ENCODE measurements around the gene PCDH9.

DNA sequence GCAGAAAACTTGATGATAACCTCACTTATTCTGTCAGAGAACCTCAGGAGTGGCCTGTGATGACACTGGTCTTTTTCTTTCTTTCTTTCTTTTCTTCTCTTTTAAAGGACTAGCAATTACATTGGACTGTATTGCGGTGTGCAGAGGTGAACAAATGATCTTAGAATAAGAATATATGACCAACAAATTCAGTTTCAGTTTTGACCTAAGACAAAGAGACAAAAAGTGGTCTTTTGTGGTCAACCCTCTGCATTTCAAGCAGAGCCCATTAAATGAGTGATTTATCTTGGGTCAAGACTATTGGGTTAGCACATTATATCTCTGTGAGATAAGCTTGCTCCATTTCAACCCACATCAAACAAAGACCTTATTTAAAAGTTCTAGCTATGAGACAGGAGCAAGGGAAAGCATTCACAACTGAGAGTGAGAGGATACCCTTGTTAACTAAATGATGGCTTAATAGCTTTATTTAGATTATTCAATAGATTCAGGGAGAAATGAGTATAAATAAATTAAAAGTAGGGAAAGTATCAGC, 644.4 kb downstream of the PCDH9 start:
- TF ChIP-seq POLR2A (IDR thresholded peaks at IDR 0.05; ENCODE audit: low read depth, low read length) (no peak), POLR2AphosphoS5 (IDR thresholded peaks at IDR 0.05; ENCODE audit: low read depth, low read length) (no peak), TAF1 (IDR thresholded peaks at IDR 0.05; ENCODE audit: borderline replicate concordance, low read depth, low read length) (no peak)
